Activated gamma-delta T cell (primary cell): ENCODE measurements around the gene SHISA8.

ENCODE experiments used
- DNase-seq: peaks from one replicate; lab custom pipeline; 2025; lab: John Stamatoyannopoulos, UW

SHISA8 gene

DNA sequence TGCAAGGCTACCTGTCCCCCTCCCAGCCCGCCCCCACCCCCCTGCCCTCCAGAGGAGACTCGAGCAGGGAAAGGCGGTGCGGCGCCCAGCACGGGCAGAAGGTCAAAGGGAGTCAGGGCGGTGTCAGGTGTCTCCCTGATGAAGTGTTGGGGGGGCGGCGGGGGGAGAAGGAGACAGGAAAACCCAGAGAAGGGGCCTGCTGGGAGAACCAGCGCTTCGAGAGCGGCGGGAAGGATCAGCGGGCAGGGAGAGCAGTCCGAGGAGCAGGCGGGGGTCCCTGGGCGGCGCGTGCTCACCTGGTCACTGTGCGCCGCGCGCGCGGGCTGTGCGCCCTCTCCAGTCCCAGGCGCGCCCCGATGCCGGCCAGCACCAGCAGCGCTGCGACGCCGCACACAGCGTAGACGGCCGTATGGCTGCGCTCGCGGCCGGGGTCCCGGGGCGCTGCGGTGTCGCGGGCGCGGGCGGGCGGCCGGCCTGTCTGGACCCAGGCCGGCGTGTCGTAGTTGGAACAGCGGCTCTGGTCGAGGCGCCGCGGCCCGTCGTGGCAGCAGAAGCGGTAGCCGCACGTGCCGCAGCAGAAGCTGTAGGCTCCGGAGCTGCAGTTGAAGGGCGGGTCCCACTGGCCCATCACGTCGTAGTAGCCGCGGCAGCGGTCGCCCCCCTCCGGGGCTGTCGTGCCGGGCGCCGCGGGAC is 886 bp downstream of the SHISA8 start:
- no peak for DNase-seq

DNA sequence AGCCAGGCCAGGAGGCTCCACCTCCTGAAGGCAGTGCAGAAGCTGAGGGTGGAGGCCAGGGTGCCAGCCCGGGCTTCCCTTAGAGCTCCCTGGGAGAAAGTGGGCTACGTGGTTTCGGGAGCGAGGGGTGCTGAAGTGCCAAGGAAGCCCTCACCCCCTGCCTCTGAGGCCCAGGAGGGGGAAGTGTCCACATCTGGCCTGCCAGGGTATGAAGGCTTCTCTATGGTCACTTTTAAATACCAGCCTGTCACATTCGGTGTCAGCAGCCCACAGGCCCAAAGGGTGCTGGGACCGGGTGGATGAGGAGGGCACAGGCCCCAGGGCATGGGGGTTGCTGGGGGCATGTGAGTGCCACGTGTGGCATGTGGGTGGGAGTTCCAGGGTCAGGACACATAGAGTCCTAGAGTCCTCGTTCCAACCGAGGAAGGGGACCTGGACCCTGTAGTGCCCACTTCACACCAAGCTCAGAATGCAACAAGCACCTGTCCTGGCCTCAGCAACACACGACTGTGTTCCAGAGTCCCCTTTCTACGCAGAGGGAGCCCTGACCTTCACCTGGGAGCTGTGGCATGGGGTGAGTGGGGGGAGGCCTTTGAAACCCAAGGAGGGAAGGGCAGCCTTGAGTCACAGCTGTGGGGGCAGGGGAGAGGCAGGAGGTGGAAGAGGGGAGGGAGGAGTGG is 1.7 kb downstream of the SHISA8 start:
- DNase-seq: no peak

DNA sequence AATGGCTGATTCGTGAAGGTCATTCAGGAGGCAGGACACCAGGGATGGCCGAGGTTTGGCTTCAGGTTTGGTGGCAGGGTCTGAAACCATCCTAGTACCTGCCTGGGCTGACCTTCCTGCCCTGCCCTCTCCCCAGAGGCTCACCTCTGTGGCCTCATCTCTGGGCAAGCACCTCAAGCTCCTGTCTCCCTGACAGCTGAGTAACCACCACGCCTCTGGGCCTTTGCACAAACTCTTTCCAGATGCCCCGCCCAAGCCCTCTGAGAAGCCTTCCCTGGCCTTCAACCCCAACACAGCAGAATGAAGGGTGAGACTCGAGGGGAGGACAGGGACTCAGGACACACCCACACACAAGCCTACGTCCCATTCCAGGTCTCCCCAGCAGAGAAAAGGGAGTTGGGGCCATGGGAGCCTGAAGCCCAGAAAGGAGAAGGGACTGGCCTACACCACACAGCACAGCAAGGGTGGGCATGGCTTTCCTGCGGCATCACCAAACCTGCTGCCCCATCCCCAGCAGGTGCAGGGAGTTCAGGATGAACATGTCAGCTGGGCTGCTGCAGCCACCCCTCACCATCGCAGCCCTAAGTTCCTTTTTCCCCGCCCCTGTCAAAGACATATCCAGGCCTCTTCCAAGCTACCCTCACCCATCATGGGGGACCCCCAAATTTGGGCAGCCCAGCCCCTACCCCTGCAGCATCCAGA is 2.4 kb downstream of the SHISA8 start:
- no peak for DNase-seq

DNA sequence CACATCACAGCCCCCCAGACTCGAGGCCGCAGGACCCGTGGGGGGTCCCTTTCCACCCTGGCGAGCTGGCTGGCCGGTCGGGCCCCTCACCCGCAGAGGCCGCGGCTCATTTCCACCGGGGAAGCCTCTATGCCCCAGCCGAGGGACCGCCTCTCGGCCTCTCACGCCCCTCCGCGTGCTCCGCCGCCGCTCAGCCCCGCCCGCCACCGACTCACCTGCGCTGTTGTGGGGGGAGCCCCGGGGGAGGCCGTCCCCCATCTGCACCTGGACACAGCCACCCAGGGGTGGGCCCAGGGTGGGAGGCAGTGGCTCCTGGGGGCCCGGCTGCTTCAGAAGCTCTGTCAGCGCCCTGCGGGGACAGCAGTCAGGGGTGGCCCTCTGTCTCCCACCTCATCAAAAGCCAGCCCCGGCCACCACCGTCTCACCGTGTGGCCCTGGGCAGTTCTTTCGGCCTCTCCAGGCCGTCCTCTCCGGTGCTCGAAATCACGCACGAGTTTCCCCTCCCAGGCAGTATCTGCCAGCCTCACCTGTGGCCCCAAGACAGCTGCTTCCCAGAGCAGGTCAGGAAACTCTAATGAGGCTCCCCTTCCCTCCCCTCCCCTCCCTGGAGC is 3.8 kb downstream of the SHISA8 start:
- no peak for DNase-seq

DNA sequence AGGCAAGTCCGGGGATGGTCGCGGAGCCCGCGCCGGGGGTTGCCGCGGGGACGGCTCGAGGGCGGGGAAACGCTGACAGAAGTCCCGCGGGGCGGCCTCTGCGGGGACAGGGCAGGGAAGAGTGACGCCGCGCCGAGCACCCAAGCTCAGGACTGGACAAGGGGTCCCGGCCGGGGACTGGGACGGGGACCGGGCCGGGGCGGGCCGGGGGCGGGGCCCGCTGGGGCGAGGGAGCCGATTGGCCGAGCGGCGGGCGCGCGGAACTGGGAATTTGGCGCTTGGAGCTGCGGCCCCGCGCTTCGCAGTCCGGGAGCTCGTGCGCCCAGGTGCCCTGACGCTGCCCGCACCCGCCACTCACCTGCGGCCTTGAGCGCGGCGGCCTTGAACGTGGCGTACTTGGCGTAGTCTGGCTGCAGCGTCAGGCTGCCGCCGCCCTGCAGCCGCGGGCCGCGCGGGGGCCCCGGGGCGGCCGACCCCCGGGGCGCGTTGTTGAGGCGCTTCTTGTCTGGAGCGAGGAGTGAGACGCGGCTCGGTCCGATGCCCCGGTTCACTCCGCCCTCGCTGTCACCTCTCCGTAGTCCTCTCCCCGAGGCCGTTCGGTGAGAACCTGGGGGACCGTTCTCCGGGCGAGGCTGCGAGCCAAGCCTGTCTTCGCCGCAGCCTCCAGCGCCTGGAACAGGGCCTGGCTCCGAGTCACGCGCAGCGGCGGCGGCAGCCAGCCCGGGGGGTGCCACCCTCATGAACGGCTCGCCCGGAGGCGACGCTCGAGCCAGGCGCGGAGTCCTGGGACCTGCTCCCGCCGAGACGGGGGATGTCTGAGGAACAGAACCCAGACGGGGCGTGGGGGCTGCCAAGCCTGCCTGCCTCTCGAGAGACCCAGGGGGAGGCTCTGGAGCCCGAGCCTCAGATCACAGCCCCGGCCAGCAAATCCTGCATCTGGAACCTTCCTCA is 4.5 kb downstream of the SHISA8 start:
- no peak for DNase-seq

DNA sequence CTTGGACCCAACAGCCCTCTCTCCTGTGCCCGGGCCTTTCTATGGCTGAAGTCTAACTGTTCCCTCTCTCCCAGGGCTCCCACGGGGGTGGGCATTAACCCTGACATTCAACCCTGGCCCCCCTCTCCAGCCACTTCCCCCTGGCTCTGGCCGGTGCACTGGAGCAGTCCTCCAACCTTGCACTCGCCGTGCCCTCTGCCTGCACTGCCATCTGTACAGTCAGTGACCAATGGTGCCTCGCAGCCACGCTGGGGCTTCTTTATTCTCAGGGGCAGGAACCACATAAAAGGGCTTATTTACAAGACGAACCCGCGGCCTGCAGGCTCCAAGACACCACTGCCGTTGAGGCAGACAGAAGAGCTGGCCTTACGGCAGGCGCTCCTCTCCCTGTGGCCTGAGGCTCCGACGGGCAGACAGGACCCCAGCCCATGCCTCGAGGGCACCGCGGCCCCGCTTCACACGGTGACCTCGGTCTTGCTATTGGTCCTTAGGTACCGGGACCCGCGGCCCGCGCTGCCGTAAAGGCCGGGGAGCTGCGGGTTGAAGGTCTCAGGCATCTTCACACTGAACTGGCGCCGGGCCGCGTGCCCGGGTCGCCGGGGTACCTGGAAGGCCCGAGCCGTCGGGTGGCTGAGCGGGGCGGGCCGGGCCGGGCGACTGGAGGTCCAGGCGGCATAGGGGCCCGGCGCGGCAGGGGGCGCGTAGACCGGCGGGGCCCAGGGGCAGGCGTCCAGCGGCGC is 5.4 kb downstream of the SHISA8 start:
- DNase-seq: no peak

DNA sequence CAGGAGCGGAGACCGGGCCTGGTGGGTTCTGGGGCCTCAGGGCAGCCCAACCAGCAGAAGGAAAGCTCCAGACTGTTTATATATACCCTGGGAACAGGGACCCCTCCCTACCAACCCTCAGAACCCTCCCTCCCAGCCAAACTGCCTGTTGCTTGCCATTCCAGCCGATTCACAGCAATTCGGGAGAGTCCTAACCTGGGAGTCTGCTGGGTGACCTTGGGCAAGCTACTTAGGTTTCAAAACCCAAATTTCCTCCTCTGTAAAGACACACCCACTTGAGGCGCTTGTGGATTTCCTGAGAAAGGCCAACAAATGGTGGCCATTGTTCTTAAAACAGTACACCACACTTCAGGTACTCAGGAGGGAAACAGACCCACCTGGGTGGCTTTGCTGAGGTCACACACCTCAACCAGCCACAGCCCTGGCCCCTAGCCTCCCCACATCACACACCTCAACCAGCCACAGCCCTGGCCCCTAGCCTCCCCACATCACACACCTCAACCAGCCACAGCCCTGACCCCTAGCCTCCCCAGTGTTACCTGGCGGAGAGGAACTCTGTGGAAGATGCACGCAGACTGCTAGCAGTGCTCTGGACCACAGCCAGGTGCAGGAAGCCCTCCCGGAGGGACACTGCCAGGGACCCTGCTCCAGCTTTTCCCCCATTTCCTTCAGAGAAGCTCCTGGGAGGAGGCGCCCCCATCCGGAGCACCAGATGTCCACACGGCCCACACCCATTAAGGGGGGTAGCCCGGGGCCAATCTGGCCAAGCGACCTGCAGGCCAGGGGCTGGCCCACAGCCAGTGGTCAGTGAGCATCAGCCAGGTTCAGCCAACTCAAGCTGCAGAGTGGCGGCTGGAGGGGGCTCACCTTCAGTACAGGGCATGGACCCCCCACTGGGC is 6.2 kb downstream of the SHISA8 start:
- DNase-seq: no peak

DNA sequence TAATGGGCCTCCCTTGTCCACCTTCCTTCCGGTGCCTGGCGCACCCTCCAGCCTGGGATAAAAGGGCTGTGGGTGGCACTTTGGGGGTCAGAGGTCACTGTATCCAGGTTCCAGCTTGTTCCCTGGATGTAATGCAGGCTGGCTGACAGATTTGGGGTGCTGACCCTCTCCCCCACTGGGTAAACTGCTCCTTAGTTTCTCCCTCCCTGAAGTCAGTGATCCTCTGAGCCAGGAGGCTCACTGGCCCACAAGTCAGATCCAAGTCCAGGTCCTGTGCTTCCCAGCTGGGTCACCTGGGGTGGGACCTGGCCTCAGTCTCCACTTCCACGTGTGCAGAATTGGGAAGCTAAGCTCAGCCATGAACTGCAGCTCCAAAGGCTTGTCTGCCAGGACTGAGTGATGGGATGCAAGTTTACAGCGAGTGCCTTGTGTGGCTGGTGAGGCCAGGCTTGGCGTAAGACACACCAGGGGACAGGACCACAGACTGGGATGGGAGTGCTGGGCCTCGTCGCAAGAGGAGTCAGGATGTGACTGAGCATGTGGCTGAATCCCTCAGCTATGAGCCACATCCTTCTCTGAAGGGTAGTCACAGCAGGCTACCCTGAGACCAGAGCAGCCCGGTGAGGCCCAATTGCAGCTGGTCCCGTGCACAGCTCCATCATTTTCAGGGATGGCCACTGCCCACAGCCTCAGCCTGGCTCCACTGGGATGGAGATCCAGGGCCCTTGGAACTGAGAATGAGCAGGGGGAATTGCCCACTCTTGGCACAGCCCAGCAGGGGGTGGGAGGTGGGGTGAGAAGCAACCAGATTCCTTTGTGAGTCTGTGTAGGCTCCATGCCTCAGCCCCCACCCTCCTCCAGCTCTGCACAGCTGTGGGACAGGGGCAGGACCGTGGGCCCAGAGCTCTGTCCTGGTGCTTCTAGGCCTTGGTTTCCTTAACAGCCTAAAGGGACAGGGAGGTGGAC is 7.2 kb downstream of the SHISA8 start:
- DNase-seq: no peak

DNA sequence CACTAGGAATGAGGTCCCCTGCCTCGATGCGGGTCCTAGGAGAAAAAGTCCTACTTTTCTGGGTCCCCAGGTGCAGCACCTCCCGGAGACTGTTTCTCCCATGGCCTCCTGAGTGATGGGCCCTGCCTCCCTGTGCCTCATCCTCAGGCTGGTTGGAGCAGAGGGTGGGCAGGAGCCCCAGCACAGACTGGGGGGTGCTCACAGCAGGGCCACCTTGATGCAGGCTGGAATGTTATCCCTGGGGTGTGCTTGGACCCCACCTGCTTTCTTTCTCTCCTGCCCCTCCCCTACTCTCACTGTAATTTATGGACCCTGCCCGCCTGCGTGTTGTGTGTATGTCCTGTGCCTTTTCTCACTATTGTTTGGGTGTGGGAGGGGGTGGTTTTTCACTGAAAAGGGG is 8.1 kb downstream of the SHISA8 start:
- DNase-seq: no peak

DNA sequence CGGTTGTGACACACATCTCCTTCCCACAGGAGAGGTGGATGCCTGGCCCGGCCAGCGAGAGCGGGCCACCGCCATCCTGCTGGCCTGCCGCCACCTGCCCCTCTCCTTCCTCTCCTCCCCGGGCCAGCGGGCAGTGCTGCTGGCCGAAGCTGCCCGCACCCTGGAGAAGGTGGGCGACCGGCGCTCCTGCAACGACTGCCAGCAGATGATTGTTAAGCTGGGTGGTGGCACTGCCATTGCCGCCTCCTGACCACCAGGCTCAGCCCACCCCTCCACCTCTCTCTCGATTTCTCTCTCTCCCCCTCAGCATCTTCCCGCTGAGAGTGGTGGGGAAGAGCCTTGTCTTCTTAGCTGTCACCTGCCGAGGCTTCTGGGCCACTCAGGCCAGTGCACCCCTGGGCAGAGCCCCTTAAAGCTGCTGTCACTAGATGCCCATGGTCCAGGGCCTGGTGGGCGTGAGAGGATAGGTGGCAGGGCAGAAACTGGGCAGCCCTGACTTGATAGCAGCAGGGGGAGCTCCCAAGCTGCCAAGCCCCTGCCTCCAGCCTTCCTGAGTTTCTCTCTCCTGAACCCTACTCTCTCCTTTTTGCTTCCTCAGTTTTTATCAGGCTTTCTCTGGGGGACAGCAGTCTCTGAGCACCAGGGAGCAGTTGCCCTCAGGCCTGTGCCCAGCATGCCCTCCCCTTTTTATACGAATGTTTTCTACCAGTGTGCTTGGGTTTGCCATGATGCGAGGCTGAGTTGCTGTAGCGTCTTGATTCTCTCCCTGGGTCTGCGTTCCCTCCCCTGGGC is 9.3 kb downstream of the SHISA8 start:
- DNase-seq: no peak

DNA sequence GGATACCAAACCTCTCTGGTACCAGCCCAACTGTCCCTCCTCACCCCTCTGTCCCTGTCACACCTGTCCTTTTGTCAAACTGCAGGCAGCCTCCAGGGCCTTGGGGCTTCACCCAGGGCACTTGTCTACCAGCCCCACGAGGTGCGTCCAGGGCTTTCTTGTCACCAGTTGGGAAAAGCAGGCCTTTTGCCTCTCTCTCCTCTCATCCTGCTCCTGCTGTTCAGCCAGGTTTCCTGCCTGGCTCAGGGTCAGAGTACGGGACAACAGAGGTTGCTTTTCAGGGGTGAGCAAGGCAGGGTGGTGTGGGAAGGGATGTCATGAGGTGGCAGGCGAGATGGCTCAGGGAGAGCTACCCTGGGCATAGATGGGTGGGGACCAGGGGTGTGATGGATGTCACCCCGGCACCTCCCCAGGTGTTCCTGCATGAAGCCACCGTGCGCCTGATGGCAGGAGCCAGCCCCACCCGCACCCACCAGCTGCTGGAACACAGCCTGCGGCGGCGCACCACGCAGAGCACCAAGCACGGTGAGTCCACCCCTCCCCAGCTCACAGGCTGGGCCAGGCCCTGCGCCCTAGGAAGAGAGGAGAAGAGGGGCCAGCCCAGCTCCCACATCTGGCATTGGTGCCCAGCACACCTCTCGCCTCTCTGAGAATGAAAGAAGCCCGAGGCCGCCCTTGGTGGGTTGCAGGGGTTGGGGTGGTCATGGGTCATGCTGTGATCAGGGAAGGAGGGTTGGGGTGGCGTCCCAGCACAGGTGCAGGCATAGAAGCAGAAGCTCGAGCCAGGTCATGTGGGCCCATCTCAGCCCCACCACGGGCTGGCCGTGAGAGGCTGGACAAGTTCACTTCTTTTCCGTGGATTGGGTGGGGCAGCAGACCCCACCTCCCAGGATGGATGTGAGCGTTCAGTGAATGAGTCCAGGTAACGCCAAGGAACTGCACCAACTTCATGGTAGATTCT is 10.1 kb downstream of the SHISA8 start:
- DNase-seq: no peak

DNA sequence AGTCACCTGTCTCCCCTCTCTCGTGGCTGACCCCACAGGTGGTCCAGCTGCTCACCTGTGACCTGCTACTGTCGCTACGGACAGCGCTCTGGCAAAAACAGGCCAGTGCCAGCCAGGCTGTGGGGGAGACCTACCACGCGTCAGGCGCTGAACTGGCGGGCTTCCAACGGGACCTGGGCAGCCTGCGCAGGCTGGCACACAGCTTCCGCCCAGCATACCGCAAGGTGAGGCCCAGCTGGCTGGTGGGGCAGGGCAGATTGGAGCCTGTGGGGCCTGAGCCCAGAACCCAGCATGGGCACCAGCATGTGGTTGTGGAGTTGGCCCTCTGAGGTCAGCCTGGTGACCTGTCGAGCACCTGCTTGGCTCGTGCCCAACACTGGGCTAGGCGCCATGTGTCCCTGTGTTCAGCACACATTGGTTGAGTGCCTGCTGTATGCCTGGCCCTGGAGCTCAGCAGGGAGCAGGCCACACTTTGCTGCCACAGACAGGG is 11.9 kb downstream of the SHISA8 start:
- no peak for DNase-seq

DNA sequence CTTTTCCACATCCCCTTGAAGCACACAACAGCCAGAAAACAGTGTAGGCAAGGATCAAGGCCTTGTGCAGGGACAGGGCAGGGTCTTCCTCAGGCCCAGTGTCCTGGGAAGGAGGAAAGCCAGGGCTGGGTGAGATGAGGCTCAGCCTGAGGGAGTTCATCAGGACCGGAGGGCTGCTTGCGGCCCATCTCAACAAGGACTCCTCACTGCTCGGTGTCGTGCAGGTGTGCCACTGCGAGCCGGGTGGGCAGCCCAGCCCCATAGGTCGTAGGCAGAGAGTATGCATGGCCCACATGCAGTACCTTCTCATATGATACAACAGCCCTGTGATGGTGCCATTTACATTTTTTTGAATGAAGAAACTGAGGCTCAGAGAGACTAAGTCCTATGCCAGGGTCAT is 12.9 kb downstream of the SHISA8 start:
- no peak for DNase-seq

DNA sequence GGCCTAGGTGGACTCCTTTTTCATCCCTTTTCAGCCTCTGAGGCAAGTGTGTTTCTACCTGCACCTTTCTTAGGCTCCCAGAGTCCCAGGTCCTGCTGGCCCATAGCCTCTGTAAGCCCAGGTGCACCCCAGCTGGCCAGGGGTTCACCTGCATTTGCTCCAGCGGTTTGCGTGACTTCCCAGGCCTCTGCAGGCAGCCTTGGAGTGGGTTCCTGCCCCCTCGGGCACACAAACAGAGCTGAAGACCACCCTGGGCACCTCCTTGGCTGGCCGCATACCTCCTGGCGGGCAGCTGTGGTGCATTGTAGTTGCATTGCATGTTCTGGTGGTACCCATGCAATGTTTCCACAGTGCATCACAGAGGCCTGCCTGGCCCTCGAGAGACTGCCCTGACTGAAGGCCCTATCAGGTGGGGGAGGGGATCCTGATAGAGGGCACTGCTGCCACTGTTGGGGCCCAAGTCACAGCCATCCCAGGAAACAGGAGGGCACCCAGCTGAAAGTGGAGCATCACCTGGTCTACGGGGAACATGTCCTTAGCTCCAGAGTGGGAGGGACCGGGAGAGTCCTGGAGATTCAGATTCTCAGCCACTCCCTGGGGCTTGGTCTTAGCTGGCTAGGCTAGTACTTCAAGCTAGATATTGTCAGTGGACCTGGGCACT is 14.1 kb downstream of the SHISA8 start:
- DNase-seq: no peak

DNA sequence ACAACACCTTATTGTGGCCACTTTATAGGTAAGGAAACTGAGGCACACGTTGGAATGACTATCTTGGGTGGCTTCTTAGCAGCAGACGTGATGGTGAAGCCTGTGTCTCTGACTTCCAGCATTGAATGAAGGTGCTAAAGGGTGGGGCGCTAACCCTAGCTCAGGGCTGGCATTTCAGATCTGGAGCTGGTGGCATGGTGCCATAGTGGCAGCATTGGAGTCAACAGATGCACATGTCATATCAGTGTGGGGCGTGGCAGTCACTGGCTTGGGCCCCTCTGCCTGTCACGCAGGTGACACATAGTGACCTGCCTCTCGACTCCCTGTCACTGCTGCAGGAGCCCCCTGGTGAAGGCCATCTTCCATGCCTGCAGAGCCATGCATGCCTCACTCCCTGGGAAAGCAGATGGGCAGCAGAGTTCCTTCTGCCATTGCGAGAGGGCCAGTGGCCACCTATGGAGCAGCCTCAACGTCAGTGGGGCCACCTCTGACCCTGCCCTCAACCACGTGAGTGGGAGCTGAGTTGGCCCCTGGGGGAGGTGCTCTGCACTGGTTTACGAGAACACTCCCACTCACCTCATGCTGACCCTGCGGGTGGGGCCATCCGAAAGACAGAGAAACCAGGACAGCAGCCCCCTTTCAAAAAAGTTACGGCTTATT is 14.8 kb downstream of the SHISA8 start:
- DNase-seq: no peak
